Measurements from ENCODE around the gene TP73.

GRCh38 chr1:3759164-3759563 lies 106.8 kb downstream of the TP73 start:
- no peak for TF ChIP-seq RAD21 (conservative IDR thresholded peaks at IDR 0.05)
- no peak for TF ChIP-seq CTCF (IDR thresholded peaks at IDR 0.05; ENCODE audit: poor library complexity, severe bottlenecking)
- TF ChIP-seq EP300 (conservative IDR thresholded peaks at IDR 0.05; ENCODE audit: poor library complexity, severe bottlenecking): no peak
- TF ChIP-seq TAF1 (IDR thresholded peaks at IDR 0.05; ENCODE audit: low read depth): no peak
- TF ChIP-seq REST (IDR thresholded peaks at IDR 0.05; ENCODE audit: borderline replicate concordance): no peak
- TF ChIP-seq EZH2 (IDR thresholded peaks at IDR 0.05; ENCODE audit: borderline replicate concordance, insufficient read depth, low read length, poor library complexity, severe bottlenecking): no peak
- no peak for TF ChIP-seq POLR2AphosphoS5 (IDR thresholded peaks at IDR 0.05)

Measured in neural cell (in vitro differentiated cells).